Activated T-helper 17 cell treated with anti-CD3 and anti-CD28 coated beads, Interleukin-2, amount 50 U/mL, for 72 hours (primary cell): ENCODE data around the gene C19orf25. TPM values are rescaled to one million over a fixed set of nuclear protein-coding genes. Genes with fewer than 3 reads are reported as not detected.
A peak's percentile ranks its signal among the peaks of the same experiment; 100 is the strongest.

Experiments used
- ATAC-seq: fragments of 150-1000 bp; cut with Tn5 transposase; replicated peaks from 2 replicates; pipeline ENCODE4 v1.10.0; 2021; ENCODE audit warnings: mild to moderate bottlenecking, moderate library complexity
- H3K27ac Mint-ChIP-seq: one replicate; pipeline ENCODE4 v1.8.0; 2022; ENCODE audit warnings: mixed read lengths
- H3K27me3 Mint-ChIP-seq: one replicate; pipeline ENCODE4 v1.8.0; 2022; ENCODE audit warnings: mixed read lengths
- H3K36me3 Mint-ChIP-seq: one replicate; pipeline ENCODE4 v1.8.0; 2022; ENCODE audit warnings: low read depth, mild to moderate bottlenecking, mixed read lengths
- H3K4me1 Mint-ChIP-seq: one replicate; pipeline ENCODE4 v1.8.0; 2022; ENCODE audit warnings: mixed read lengths
- H3K4me3 Mint-ChIP-seq: one replicate; pipeline ENCODE4 v1.8.0; 2022; ENCODE audit warnings: mild to moderate bottlenecking, mixed read lengths
- H3K9me3 Mint-ChIP-seq: one replicate; pipeline ENCODE4 v1.8.0; 2022; ENCODE audit warnings: mixed read lengths
- total RNA-seq, 2 donors: library from RNA; stranded (reverse); gene quantifications; one replicate each; pipeline ENCODE4 v1.2.3, GENCODE V29; 2022

The C19orf25 gene
- total RNA-seq, 2 donors from 2014 or later, result 36.5 to 37.2 TPM

GRCh38 chr19:1518471-1518870 lies 39.5 kb upstream of the C19orf25 start:
- ATAC-seq, result no peak
- H3K27ac Mint-ChIP-seq, result no peak overlapping the region
- H3K4me1 Mint-ChIP-seq, result no peaks in the 10 kb centered on the region
- no peaks in the 10 kb centered on the region for H3K27me3 Mint-ChIP-seq
- H3K4me3 Mint-ChIP-seq, result no peak overlapping the region
- H3K36me3 Mint-ChIP-seq, result no peaks in the 10 kb centered on the region
- H3K9me3 Mint-ChIP-seq, result no peaks in the 10 kb centered on the region

DNA sequence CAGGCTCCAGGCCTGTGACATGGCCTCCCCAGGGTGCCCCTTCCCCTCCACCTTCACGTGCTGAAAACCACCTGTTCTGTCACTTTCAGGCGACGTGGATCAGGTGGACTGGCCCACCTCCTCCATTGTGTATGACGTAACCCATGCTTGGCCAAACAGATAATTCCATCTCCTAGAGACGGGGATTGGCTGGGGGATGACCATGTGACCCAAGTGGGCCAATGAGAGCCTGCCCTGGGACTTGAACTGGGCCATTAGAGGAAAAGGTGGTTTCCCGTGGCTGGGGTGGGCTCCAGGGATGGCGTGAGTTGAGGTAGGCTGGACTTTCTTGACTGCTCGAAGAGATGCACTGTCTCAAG lies 37.4 kb upstream of the C19orf25 start:
- Mint-ChIP-seq H3K4me1 (no peaks in the 10 kb centered on the region), H3K27ac (no peak overlapping the region), H3K27me3 (no peaks in the 10 kb centered on the region), H3K4me3 (no peak overlapping the region), H3K9me3 (no peaks in the 10 kb centered on the region), H3K36me3 (no peaks in the 10 kb centered on the region)
- no peak for ATAC-seq

GRCh38 chr19:1514986-1515721 lies 36.1 kb upstream of the C19orf25 start:
- no peaks in the 10 kb centered on the region for H3K4me1 Mint-ChIP-seq
- H3K9me3 Mint-ChIP-seq, result no peaks in the 10 kb centered on the region
- H3K27ac Mint-ChIP-seq, result no peak overlapping the region
- no peak for ATAC-seq
- no peak overlapping the region for H3K4me3 Mint-ChIP-seq
- no peaks in the 10 kb centered on the region for H3K27me3 Mint-ChIP-seq
- no peaks in the 10 kb centered on the region for H3K36me3 Mint-ChIP-seq

GRCh38 chr19:1514295-1514661 lies 35.3 kb upstream of the C19orf25 start:
- Mint-ChIP-seq H3K36me3 (no peaks in the 10 kb centered on the region), H3K27ac (no peak overlapping the region), H3K9me3 (no peaks in the 10 kb centered on the region), H3K27me3 (no peaks in the 10 kb centered on the region), H3K4me1 (no peaks in the 10 kb centered on the region), H3K4me3 (peak overlapping the region; percentile 9)
- ATAC-seq, result no peak

DNA sequence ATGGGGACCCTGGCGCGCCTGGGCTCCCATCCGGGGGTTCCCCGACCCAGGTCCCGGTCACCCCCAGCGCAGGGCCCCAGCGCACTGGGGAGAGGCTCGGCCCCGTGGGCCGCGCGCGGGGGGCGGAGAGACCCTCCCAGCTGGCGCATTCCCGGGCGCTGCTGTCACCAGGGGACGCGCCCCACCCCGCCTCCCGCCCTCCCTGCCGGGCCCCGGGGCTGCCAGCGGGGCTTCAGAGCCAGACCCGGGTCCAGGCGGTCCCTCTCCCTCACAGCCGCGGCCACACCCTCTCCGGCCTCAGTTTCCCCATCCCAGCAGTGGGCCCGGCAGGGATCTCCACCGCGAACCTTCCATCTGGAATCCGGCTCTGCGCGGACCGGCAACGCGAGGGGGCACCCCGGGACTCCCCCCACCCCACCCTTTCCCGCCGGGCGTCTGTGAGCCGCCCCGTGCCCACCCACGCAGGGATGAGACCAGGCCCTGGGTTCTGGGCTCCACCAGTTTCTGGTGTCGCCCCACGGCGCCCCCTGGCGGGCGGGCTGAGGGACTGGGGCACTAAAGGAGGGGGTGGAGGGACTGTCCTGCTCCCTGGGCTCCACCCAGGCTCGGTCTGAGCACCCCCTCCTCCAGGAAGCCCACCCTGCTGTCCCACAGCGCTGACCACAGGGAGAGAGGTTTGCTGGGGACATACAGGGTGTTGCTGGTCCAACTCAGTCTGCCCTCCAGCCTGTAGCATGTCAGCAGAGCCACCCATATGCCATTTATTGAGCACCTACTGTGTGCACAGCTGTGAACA lies 34.7 kb upstream of the C19orf25 start:
- Mint-ChIP-seq H3K36me3 (no peaks in the 10 kb centered on the region), H3K4me1 (no peaks in the 10 kb centered on the region), H3K9me3 (no peaks in the 10 kb centered on the region), H3K27me3 (no peaks in the 10 kb centered on the region), H3K4me3 (peak overlapping the region; percentile 9), H3K27ac (no peak overlapping the region)
- ATAC-seq, result peak; percentile 63

GRCh38 chr19:1512671-1513498 lies 33.9 kb upstream of the C19orf25 start, which contains the start of gene ADAMTSL5:
ADAMTSL5 (minus strand) TSS chr19:1513019; CDS start chr19:1510943, 2,076 bp downstream.
- peak; percentile 94 for ATAC-seq
- Mint-ChIP-seq H3K27me3 (no peaks in the 10 kb centered on the region), H3K9me3 (no peaks in the 10 kb centered on the region), H3K4me3 (peak within 1 kb of the TSS; percentile 74), H3K27ac (peak within 1 kb of the TSS; percentile 69), H3K4me1 (no peaks in the 10 kb centered on the region), H3K36me3 (no peaks in the 10 kb centered on the region)

GRCh38 chr19:1511318-1512317 lies 32.6 kb upstream of the C19orf25 start:
- Mint-ChIP-seq H3K27ac (no peak overlapping the region), H3K9me3 (no peaks in the 10 kb centered on the region), H3K27me3 (no peaks in the 10 kb centered on the region), H3K4me3 (peak overlapping the region; percentile 74), H3K36me3 (no peaks in the 10 kb centered on the region), H3K4me1 (no peaks in the 10 kb centered on the region)
- ATAC-seq, result no peak

DNA sequence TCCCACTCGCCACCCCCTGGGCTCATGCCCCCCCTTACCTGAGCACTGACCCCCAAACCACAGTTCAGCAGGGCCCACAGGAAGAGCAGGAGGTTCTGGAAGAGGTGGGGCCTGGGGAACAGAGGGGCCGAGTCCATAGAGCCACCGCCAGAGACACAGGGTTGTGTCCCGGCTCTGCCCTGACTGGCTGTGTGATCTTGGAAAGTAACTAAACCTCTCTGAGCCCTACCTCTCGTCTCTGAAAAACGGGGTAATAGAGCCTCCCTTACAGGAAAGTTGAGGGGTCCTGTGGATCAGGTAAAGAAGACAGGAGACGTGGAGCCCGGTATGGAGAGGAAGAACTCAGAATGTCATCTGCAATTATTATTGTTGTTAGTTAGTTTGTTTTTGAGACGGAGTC lies 31.8 kb upstream of the C19orf25 start:
- Mint-ChIP-seq H3K36me3 (no peaks in the 10 kb centered on the region), H3K27me3 (no peaks in the 10 kb centered on the region), H3K27ac (no peak overlapping the region), H3K4me3 (no peak overlapping the region), H3K9me3 (no peaks in the 10 kb centered on the region), H3K4me1 (peaks cover 4% of the 10 kb centered on the region)
- no peak for ATAC-seq

DNA sequence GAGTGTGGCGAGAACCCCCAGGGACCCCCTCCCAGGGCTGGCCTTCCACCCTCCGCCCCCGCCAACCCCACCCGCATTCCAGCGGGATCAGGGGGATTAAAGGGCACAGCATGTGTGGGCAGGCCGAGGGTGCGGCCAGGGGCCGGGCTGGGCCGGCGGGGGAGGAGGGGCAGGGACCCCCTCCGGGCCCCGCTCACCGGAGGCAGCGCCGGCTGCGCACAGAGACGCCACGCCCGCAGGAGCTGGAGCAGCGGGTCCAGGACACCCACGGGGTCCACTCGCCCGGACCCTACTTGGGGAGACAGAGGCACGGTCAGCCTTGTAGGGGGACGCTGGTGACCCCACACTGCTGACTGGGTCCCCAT lies 31.4 kb upstream of the C19orf25 start:
- no peak overlapping the region for H3K27ac Mint-ChIP-seq
- peaks cover 4% of the 10 kb centered on the region for H3K4me1 Mint-ChIP-seq
- H3K4me3 Mint-ChIP-seq, result no peak overlapping the region
- H3K9me3 Mint-ChIP-seq, result no peaks in the 10 kb centered on the region
- ATAC-seq, result no peak
- H3K36me3 Mint-ChIP-seq, result no peaks in the 10 kb centered on the region
- no peaks in the 10 kb centered on the region for H3K27me3 Mint-ChIP-seq

DNA sequence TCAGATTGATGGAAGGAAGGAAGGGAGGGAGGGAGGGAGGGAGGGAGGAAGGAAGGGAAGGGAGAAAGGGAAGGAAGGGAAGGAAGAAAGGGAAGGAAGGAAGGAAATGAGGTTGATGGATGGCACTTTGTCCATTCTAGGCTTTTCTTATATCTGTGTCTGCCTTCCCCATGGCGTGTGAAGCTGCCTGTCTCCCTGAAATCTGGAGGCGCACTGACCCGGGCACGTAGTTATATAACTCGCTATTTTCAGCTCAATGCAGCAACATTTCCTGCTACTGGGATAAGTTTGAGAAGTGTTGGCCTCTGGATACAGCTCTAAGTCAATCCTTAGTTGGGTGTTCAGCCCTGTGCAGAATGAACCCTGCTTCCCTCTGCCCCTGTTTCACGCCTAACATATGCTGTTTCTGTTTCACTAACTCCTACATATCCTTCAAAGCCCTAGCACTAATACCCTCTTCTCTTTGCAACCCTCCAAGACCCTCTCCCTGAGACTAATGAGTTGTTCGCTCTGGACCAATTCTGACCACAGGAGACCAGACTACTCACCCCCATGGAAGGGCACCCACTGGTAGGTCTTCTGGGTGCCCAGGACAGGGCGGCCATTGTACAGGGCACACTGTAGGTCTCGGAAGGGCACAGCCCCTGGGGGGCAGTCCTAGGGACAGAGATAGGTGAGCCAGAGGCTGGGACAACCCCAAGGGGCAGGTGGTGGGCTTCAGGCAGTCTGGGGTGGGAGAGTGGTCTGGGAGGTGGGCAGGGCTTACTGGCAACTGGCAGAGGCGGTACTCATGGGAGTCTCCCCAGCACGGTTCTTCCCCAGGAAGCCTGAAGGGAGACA lies 30.8 kb upstream of the C19orf25 start:
- H3K9me3 Mint-ChIP-seq, result no peaks in the 10 kb centered on the region
- no peaks in the 10 kb centered on the region for H3K27me3 Mint-ChIP-seq
- no peak overlapping the region for H3K27ac Mint-ChIP-seq
- ATAC-seq, result no peak
- H3K4me3 Mint-ChIP-seq, result no peak overlapping the region
- peaks cover 4% of the 10 kb centered on the region for H3K4me1 Mint-ChIP-seq
- no peaks in the 10 kb centered on the region for H3K36me3 Mint-ChIP-seq

DNA sequence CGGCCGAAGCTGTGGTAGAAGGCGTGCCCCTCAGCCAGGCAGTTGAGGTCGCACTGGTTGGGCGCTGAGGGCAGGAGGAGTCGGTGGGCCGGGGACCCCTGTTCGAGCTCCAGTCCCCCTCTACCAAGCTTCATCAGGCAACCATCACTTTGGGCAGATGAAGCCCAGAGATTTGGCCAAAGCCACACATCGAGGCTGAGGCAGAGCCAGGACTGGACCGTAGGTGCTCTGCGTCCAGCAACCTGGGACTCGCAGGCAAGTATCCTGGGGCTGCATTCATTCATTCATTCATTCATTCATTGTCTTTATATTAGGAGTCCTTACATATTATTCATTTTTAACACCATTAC lies 29.5 kb upstream of the C19orf25 start:
- Mint-ChIP-seq H3K27me3 (no peaks in the 10 kb centered on the region), H3K36me3 (no peaks in the 10 kb centered on the region), H3K4me1 (peaks cover 4% of the 10 kb centered on the region), H3K9me3 (no peaks in the 10 kb centered on the region), H3K27ac (no peak overlapping the region), H3K4me3 (peak overlapping the region; percentile 33)
- ATAC-seq, result no peak

- peak overlapping the region; percentile 79 for H3K27ac Mint-ChIP-seq
These were observed 28.9 kb upstream of the C19orf25 start for GRCh38 chr19:1507763-1508506.

More at GRCh38 chr19:1507763-1508506, 28.9 kb upstream of the C19orf25 start:
- no peaks in the 10 kb centered on the region for H3K9me3 Mint-ChIP-seq
- peaks cover 4% of the 10 kb centered on the region for H3K4me1 Mint-ChIP-seq
- no peaks in the 10 kb centered on the region for H3K27me3 Mint-ChIP-seq
- no peaks in the 10 kb centered on the region for H3K36me3 Mint-ChIP-seq
- peak overlapping the region; percentile 82 for H3K4me3 Mint-ChIP-seq
- peak; percentile 94 for ATAC-seq
